ENCODE results near the gene NLGN2.

Gene NLGN2

GRCh38 chr17:7429722-7430121 is 22.1 kb downstream of the NLGN2 start:
- no peak for DNase-seq (ENCODE audit: insufficient read length, low spot score)
- FAIRE-seq, result no peak
- no peak for TF ChIP-seq TAF1 (IDR thresholded peaks at IDR 0.05; ENCODE audit: low read depth, low read length)
- no peak for TF ChIP-seq POLR2AphosphoS5 (IDR thresholded peaks at IDR 0.05; ENCODE audit: low read depth, low read length)
- TF ChIP-seq POLR2A (IDR thresholded peaks at IDR 0.05; ENCODE audit: low read depth, low read length), result no peak
- TF ChIP-seq POU2F2 (IDR thresholded peaks at IDR 0.05; ENCODE audit: low read depth, low read length), result no peak
- no peak for TF ChIP-seq PAX5 (IDR thresholded peaks at IDR 0.05; ENCODE audit: insufficient read depth, low read length, severe bottlenecking)
- no peak for TF ChIP-seq SPI1 (IDR thresholded peaks at IDR 0.05; ENCODE audit: low read depth, low read length)

- TF ChIP-seq PAX5 (IDR thresholded peaks at IDR 0.05; ENCODE audit: insufficient read depth, low read length, severe bottlenecking), result no peak
- TF ChIP-seq POLR2A (IDR thresholded peaks at IDR 0.05; ENCODE audit: low read depth, low read length), result no peak
- no peak for TF ChIP-seq SPI1 (IDR thresholded peaks at IDR 0.05; ENCODE audit: low read depth, low read length)
- TF ChIP-seq TAF1 (IDR thresholded peaks at IDR 0.05; ENCODE audit: low read depth, low read length), result no peak
- FAIRE-seq (no peak), DNase-seq (ENCODE audit: insufficient read length, low spot score) (no peak)
Observed at GRCh38 chr17:7431231-7431630, 23.6 kb downstream of the NLGN2 start.

GRCh38 chr17:7432296-7432695 is 24.7 kb downstream of the NLGN2 start:
- FAIRE-seq, result no peak
- no peak for DNase-seq (ENCODE audit: insufficient read length, low spot score)
- TF ChIP-seq PAX5 (IDR thresholded peaks at IDR 0.05; ENCODE audit: insufficient read depth, low read length, severe bottlenecking) (no peak), SPI1 (IDR thresholded peaks at IDR 0.05; ENCODE audit: low read depth, low read length) (no peak), POLR2A (IDR thresholded peaks at IDR 0.05; ENCODE audit: low read depth, low read length) (no peak), POU2F2 (IDR thresholded peaks at IDR 0.05; ENCODE audit: low read depth, low read length) (no peak), POLR2AphosphoS5 (IDR thresholded peaks at IDR 0.05; ENCODE audit: low read depth, low read length) (no peak), TAF1 (IDR thresholded peaks at IDR 0.05; ENCODE audit: low read depth, low read length) (no peak)

- no peak for TF ChIP-seq POLR2AphosphoS5 (IDR thresholded peaks at IDR 0.05; ENCODE audit: low read depth, low read length)
- 0 out of 2 replicates have a peak, but pooled peaks have one; percentile 3 for TF ChIP-seq SPI1 (IDR thresholded peaks at IDR 0.05; ENCODE audit: low read depth, low read length)
- no peak for TF ChIP-seq POU2F2 (IDR thresholded peaks at IDR 0.05; ENCODE audit: low read depth, low read length)
- no peak for DNase-seq (ENCODE audit: insufficient read length, low spot score)
- no peak for FAIRE-seq
Observed at GRCh38 chr17:7435676-7436555, 28.3 kb downstream of the NLGN2 start.

- TF ChIP-seq PAX5 (IDR thresholded peaks at IDR 0.05; ENCODE audit: insufficient read depth, low read length, severe bottlenecking) (peak; percentile 12), SPI1 (IDR thresholded peaks at IDR 0.05; ENCODE audit: low read depth, low read length) (no peak), TAF1 (IDR thresholded peaks at IDR 0.05; ENCODE audit: low read depth, low read length) (no peak)
- peak; percentile 58 for DNase-seq (ENCODE audit: insufficient read length, low spot score)
- no peak for FAIRE-seq
Observed at GRCh38 chr17:7436556-7437368, 29.1 kb downstream of the NLGN2 start.

GRCh38 chr17:7437369-7437863 is 29.8 kb downstream of the NLGN2 start:
- peak; percentile 38 for FAIRE-seq
- DNase-seq (ENCODE audit: insufficient read length, low spot score), result no peak
- TF ChIP-seq POLR2AphosphoS5 (IDR thresholded peaks at IDR 0.05; ENCODE audit: low read depth, low read length) (no peak), TAF1 (IDR thresholded peaks at IDR 0.05; ENCODE audit: low read depth, low read length) (no peak), POLR2A (IDR thresholded peaks at IDR 0.05; ENCODE audit: low read depth, low read length) (no peak), SPI1 (IDR thresholded peaks at IDR 0.05; ENCODE audit: low read depth, low read length) (no peak), POU2F2 (IDR thresholded peaks at IDR 0.05; ENCODE audit: low read depth, low read length) (no peak), PAX5 (IDR thresholded peaks at IDR 0.05; ENCODE audit: insufficient read depth, low read length, severe bottlenecking) (no peak)

GRCh38 chr17:7437950-7438614 is 30.4 kb downstream of the NLGN2 start:
- no peak for DNase-seq (ENCODE audit: insufficient read length, low spot score)
- no peak for TF ChIP-seq PAX5 (IDR thresholded peaks at IDR 0.05; ENCODE audit: insufficient read depth, low read length, severe bottlenecking)
- no peak for TF ChIP-seq SPI1 (IDR thresholded peaks at IDR 0.05; ENCODE audit: low read depth, low read length)
- no peak for TF ChIP-seq POLR2AphosphoS5 (IDR thresholded peaks at IDR 0.05; ENCODE audit: low read depth, low read length)
- no peak for TF ChIP-seq POU2F2 (IDR thresholded peaks at IDR 0.05; ENCODE audit: low read depth, low read length)
- no peak for TF ChIP-seq TAF1 (IDR thresholded peaks at IDR 0.05; ENCODE audit: low read depth, low read length)
- TF ChIP-seq POLR2A (IDR thresholded peaks at IDR 0.05; ENCODE audit: low read depth, low read length), result no peak
- peak; percentile 54 for FAIRE-seq

GRCh38 chr17:7438656-7439460 is 31.2 kb downstream of the NLGN2 start:
- DNase-seq (ENCODE audit: insufficient read length, low spot score) (no peak), FAIRE-seq (peak; percentile 54)
- TF ChIP-seq POLR2A (IDR thresholded peaks at IDR 0.05; ENCODE audit: low read depth, low read length), result no peak
